Aorta (tissue), 5 donors: ENCODE results near the gene SIDT1. TPM values are rescaled to one million over a fixed set of nuclear protein-coding genes. Genes with fewer than 3 reads are reported as not detected.

ENCODE experiments used
- ATAC-seq: fragments of 200-7000 bp; cut with Tn5 transposase; one replicate; pipeline ENCODE4 v1.9.1; 2022; ENCODE audit warnings: moderate library complexity; ENCODE audit not compliant: low FRiP score
- DNase-seq, 2 donors: peaks; one replicate each; pipeline ENCODE4 v3.0.0-alpha.2; 2020
- H3K27ac ChIP-seq, 2 donors: one replicate each; pipeline ENCODE4 v1.5.1; 2013; ENCODE audit warnings: low read length in 2 of 2, mild to moderate bottlenecking in 2 of 2, moderate library complexity in 2 of 2, control low read depth in 1 of 2, inconsistent platforms in 1 of 2, low read depth in 1 of 2
- H3K27me3 ChIP-seq, 2 donors: one replicate each; pipeline ENCODE4 v1.6.1; 2013; ENCODE audit warnings: control low read depth in 1 of 2, low read length in 1 of 2, mild to moderate bottlenecking in 1 of 2, moderate library complexity in 1 of 2; ENCODE audit not compliant: insufficient read depth in 2 of 2, control insufficient read depth in 1 of 2
- H3K36me3 ChIP-seq, 2 donors: one replicate each; pipeline ENCODE4 v1.6.1; 2013; ENCODE audit warnings: control low read depth in 1 of 2, low read length in 1 of 2, mild to moderate bottlenecking in 1 of 2; ENCODE audit not compliant: insufficient read depth in 2 of 2, control insufficient read depth in 1 of 2
- H3K4me1 ChIP-seq, 2 donors: one replicate each; pipeline ENCODE4 v1.6.1; 2013; ENCODE audit warnings: low read length in 2 of 2, control low read depth in 1 of 2, mild to moderate bottlenecking in 1 of 2, moderate library complexity in 1 of 2; ENCODE audit not compliant: insufficient read depth in 2 of 2, control insufficient read depth in 1 of 2
- H3K4me3 ChIP-seq, 2 donors: one replicate each; pipeline ENCODE4 v1.5.1; 2013; ENCODE audit warnings: low read length in 2 of 2, control low read depth in 1 of 2, mild to moderate bottlenecking in 1 of 2
- H3K9me3 ChIP-seq: one replicate; pipeline ENCODE4 v1.6.1; 2013; ENCODE audit warnings: mild to moderate bottlenecking, low read length; ENCODE audit not compliant: control insufficient read depth
- WGBS, 2 donors: extraction: QIAGEN DNeasy Blood & Tissue Kit; methylation state at CpG; one replicate each; pipeline ENCODE4 v1.1.7; 2013; 5-methylcytosine and 5-hydroxymethylcytosine counted together
- intact Hi-C, 2 donors: fragments of 100-400 bp; cut with DNase I; formaldehyde crosslinking; loops; one replicate each; pipeline versions ENCODE4 v1.14.2 to v1.15.0; 2022
- polyA plus RNA-seq, 2 donors: library from polyadenylated mRNA; stranded (reverse); fragments of 200-250 nt; gene quantifications; one replicate each; pipeline ENCODE4 v1.2.3, GENCODE V29; 2013
- total RNA-seq, 2 donors: library from RNA; stranded (reverse); fragmentation: NEBNext Ultra II Directional; extraction: Animal tissue kit (Norgen Biotek cat#: 25700); gene quantifications; one replicate each; pipeline ENCODE4 v1.2.1, GENCODE V29; 2021
- donor health status: healthy with polysubstance abuse.
- donor health status: Bipolar disorder and iron deficiency.
- donor health status: DM: no; HTN: no; CAD: no.
- donor health status: DM: no; HTN: no; CAD: no.
- donor health status: DM: yes; HTN: yes; CAD: no.

SIDT1 gene
- total and polyA plus RNA-seq, 4 donors, result 0.08 to 3.8 (median 2.4) TPM

- DNase-seq (no peak), ATAC-seq (no peak)
- Histone ChIP-seq H3K36me3 (peaks cover 0 to 2% of the 10 kb centered on the region in 2 donors), H3K27me3 (no peaks in the 10 kb centered on the region), H3K27ac (no peak overlapping the region), H3K9me3 (no peaks in the 10 kb centered on the region), H3K4me3 (no peak overlapping the region), H3K4me1 (no peaks in the 10 kb centered on the region)
- intact Hi-C loops, result no loop called here
- 51 to 61% methylated on average over 4 of the region's 4 CpGs for WGBS, 2 donors
Measured at GRCh38 chr3:113507501-113508067, 24.8 kb upstream of the SIDT1 start.

DNA sequence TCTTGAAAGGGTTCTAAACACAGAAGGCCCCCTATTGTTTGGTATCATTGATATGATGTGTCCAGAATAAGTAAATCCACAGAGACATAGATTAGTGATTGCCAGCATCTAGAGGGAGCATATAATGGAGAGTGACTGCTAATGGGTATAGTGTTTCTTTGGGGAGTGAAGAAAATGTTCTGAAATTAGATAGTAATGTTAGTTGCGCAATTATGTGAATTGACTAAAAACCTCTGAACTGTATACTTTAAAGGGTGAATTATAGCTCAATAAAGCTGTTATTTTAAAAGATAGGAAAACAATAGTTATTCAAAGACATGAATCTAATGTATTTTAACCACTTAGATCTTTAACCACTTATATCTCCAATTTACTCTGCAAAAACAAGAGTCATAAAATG lies 23.4 kb upstream of the SIDT1 start:
- H3K4me3 ChIP-seq, result no peak overlapping the region
- ATAC-seq (no peak), DNase-seq (no peak)
- no peaks in the 10 kb centered on the region for H3K27me3 ChIP-seq
- no peaks in the 10 kb centered on the region for H3K9me3 ChIP-seq
- H3K36me3 ChIP-seq, result peaks cover 0 to 2% of the 10 kb centered on the region in 2 donors
- intact Hi-C loops, result no loop called here
- no peak overlapping the region for H3K27ac ChIP-seq
- 27 to 99% methylated on average over 1 of the region's 1 CpG for WGBS, 2 donors
- H3K4me1 ChIP-seq, result no peaks in the 10 kb centered on the region

DNA sequence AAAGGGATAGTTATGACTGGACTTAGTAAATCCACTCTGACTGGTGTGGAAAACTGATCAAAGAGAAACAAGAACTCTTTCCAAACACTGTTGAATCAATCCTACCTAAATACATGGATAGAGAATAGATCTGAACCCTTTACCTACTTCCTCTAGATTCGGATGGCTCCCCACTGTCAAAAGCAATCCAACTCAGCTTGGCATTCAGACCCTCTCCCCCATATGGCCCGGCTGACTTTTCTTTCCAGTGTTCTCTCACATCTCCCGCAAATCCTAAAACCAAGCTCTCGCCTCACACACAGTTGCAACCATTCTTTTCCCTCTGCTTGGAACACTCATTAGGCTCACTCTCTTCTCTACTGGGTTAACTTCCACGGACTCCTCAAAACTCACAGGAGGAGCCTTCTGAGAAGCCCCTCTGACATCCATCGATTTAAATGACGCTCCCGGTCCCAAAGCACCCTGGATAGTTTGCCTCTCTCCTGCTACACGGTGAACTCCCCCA lies 18.0 kb upstream of the SIDT1 start:
- intact Hi-C loops, result loop anchor here (10.0 kb wide), 2 partner anchors 180 to 230 kb away; partner anchors contain the start of genes ATP6V1A (in 1 of the 2), NAA50 (in 1 of the 2) and USF3 (in 1 of the 2)
- DNase-seq (no peak), ATAC-seq (peak; percentile 24)
- Histone ChIP-seq H3K9me3 (no peaks in the 10 kb centered on the region), H3K27me3 (no peaks in the 10 kb centered on the region), H3K27ac (peak overlapping the region in 1 of 2 donors; percentile 0), H3K4me1 (no peaks in the 10 kb centered on the region), H3K4me3 (peak overlapping the region; percentile 54 to 58), H3K36me3 (no peaks in the 10 kb centered on the region)
- WGBS, 2 donors, result 0% methylated on average over 9 of the region's 9 CpGs

GRCh38 chr3:113516115-113516505 lies 16.2 kb upstream of the SIDT1 start:
- Histone ChIP-seq H3K27ac (no peak overlapping the region), H3K4me3 (no peak overlapping the region), H3K36me3 (no peaks in the 10 kb centered on the region), H3K27me3 (no peaks in the 10 kb centered on the region), H3K4me1 (no peaks in the 10 kb centered on the region), H3K9me3 (no peaks in the 10 kb centered on the region)
- intact Hi-C loops, result loop anchor here (10.0 kb wide), 2 partner anchors 179 to 229 kb away; partner anchors contain the start of genes ATP6V1A (in 1 of the 2), NAA50 (in 1 of the 2) and USF3 (in 1 of the 2)
- ATAC-seq (no peak), DNase-seq (no peak)
- 39 to 43% methylated on average over 5 of the region's 5 CpGs for WGBS, 2 donors

DNA sequence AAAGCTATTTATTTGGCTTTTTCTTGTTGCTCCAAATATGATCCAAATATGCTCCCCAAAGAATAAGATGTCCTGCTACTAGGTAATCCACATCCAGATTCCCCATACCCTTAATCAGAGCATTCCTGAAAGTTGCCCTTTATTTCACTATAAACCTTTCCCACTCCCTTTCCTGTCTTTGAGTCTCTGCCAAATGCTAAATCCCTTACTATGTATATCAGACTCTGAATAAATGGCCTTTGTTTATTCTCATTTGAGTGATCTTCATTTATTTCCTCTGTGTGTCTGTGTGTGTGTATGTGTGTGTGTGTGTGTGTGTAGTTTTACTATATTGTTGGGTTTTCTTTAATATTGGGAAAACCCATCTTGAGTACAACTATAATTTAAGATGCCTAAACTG lies 10.4 kb upstream of the SIDT1 start:
- H3K27ac ChIP-seq, result no peak overlapping the region
- H3K4me3 ChIP-seq, result no peak overlapping the region
- intact Hi-C loops, result no loop called here
- ATAC-seq (no peak), DNase-seq (no peak)
- H3K9me3 ChIP-seq, result no peaks in the 10 kb centered on the region
- no peaks in the 10 kb centered on the region for H3K36me3 ChIP-seq
- H3K27me3 ChIP-seq, result no peaks in the 10 kb centered on the region
- no peaks in the 10 kb centered on the region for H3K4me1 ChIP-seq

DNA sequence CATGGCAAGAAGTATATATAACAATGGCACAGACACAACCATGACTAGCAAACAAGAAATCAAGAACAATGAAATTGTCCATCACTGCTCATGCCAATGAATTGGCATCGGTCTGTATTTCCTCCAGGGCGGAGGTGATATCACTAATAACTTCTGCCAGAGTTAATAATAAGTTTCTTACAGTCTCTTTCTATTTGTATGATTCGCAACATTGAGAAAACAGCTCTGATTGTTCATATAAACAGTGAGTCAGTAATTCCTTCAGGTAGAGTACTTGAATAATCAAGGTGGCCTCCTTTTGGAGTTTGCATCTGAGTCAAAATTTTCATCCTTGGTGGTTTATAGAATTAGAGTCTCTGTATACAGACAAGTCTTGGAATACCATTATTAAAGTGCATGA lies 9.1 kb upstream of the SIDT1 start:
- no peak overlapping the region for H3K4me3 ChIP-seq
- intact Hi-C loops, result no loop called here
- ATAC-seq (no peak), DNase-seq (no peak)
- WGBS, 2 donors, result 80 to 85% methylated on average over 3 of the region's 3 CpGs
- H3K9me3 ChIP-seq, result no peaks in the 10 kb centered on the region
- H3K4me1 ChIP-seq, result no peaks in the 10 kb centered on the region
- no peak overlapping the region for H3K27ac ChIP-seq
- H3K36me3 ChIP-seq, result no peaks in the 10 kb centered on the region
- H3K27me3 ChIP-seq, result no peaks in the 10 kb centered on the region

DNA sequence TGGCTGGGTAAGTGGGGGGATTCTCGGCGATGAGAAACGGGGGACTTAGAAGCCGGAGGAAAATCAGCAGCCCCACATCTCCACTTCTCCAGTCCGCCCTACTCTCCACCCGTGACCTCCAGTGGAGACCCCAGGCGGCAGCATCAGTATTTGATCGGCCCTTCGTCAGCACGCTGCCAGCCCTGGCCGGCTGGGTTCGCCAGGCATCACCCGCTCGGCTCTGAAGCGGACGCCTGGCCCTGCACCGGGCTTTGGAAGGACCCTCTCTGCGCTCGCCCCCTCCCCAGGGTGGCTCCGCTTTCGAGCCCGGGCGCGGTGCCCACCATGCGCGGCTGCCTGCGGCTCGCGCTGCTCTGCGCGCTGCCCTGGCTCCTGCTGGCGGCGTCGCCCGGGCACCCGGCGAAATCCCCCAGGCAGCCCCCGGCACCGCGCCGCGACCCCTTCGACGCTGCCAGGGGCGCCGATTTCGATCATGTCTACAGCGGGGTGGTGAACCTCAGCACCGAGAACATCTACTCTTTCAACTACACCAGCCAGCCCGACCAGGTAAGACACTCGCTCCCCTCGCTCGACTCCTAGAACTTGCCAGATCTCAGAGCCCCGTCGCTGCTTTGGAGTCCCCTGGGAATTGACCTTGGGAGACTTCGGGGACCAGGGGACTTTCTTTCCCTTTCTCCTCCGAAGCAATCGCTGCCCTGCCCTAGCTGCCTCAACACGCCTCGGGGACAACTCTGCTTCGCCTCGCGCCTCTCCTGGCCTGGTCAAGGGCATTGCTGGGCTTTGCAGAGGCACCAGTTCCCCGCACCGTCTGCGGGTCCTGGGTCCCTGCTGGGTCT lies 561 bp downstream of the SIDT1 start:
- no peaks in the 10 kb centered on the region for H3K4me1 ChIP-seq
- peak overlapping the region; percentile 62 to 72 for H3K4me3 ChIP-seq
- H3K36me3 ChIP-seq, result no peaks in the 10 kb centered on the region
- H3K27me3 ChIP-seq, result no peaks in the 10 kb centered on the region
- intact Hi-C loops, result no loop called here
- WGBS, 2 donors, result 1% methylated on average over 57 to 66 of the region's 66 CpGs
- no peaks in the 10 kb centered on the region for H3K9me3 ChIP-seq
- H3K27ac ChIP-seq, result no peak overlapping the region
- ATAC-seq (peak; percentile 74), DNase-seq (peak; percentile 51 to 78)

- H3K4me3 ChIP-seq, result peak overlapping the region; percentile 7 to 72
- 10 to 14% methylated on average over 10 of the region's 10 CpGs for WGBS, 2 donors
- no peaks in the 10 kb centered on the region for H3K4me1 ChIP-seq
- no peak for DNase-seq
- intact Hi-C loops, result no loop called here
- no peaks in the 10 kb centered on the region for H3K9me3 ChIP-seq
- no peaks in the 10 kb centered on the region for H3K36me3 ChIP-seq
- peak; percentile 9 for ATAC-seq
- no peaks in the 10 kb centered on the region for H3K27me3 ChIP-seq
- H3K27ac ChIP-seq, result no peak overlapping the region
Measured at GRCh38 chr3:113533534-113533892, 1.2 kb downstream of the SIDT1 start.

- no peaks in the 10 kb centered on the region for H3K9me3 ChIP-seq
- WGBS, 2 donors, result 77 to 82% methylated on average over 4 of the region's 4 CpGs
- H3K27ac ChIP-seq, result no peak overlapping the region
- H3K4me1 ChIP-seq, result no peaks in the 10 kb centered on the region
- no peak overlapping the region for H3K4me3 ChIP-seq
- H3K36me3 ChIP-seq, result no peaks in the 10 kb centered on the region
- DNase-seq (no peak), ATAC-seq (no peak)
- no peaks in the 10 kb centered on the region for H3K27me3 ChIP-seq
- intact Hi-C loops, result no loop called here
Measured at GRCh38 chr3:113534365-113534764, 2.0 kb downstream of the SIDT1 start.
